ENCODE measurements around the gene ARMCX2. TPM values are rescaled to one million over a fixed set of nuclear protein-coding genes. Genes with fewer than 3 reads are reported as not detected.

ARMCX2 gene
- total and polyA plus RNA-seq, 2 of the 4 experiments (the other 2 are of a cell fraction), result 63.6 to 109 TPM

DNA sequence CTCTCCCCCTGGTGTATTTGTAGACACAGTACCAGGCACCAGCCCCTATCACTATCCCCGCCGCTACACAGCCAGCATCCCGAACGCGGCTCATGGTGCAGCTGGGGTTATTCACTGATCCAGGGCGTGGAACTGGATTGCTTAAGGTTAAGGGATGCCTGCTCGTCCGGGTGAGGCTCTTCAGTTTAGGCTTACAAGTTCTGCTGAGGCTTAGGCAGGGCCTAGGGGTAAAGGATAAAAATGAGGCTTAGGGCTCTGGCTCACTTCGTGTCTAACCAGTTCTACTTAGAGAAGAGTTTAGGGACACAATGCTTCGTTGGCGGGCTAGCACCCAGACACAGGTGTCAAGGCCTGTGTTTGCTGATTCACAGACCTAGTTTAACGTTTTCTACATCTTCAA, 2.2 kb downstream of the ARMCX2 start:
- peaks cover 1% of the 10 kb centered on the region for H3K4me1 ChIP-seq (ENCODE audit: control insufficient read depth, insufficient read depth, low read length)
- H3K9me3 ChIP-seq (ENCODE audit: control insufficient read depth, insufficient read depth, low read length), result no peaks in the 10 kb centered on the region
- H4K20me1 ChIP-seq (ENCODE audit: insufficient read depth, low read length), result no peaks in the 10 kb centered on the region; the same call in 1 of the 2 replicates
- POLR2A ChIA-PET (ENCODE audit: unreplicated experiment), result no interaction called here
- peaks cover 4% of the 10 kb centered on the region; the same call in 1 of the 2 replicates for H3K9me1 ChIP-seq (ENCODE audit: insufficient read depth, low read length)
- no peak overlapping the region for H3K18ac ChIP-seq (ENCODE audit: low read depth, low read length)
- no peak overlapping the region for H3K23ac ChIP-seq (ENCODE audit: low read depth, low read length)
- peaks cover 6% of the 10 kb centered on the region; the same call in 1 of the 2 replicates for H3K27me3 ChIP-seq (ENCODE audit: control insufficient read depth, insufficient read depth, low read length)
- in situ Hi-C loops (cut with MboI; ENCODE audit: low sequenced_read_pairs), result no loop called here
- no peak for DNase-seq
- H2BK5ac ChIP-seq (ENCODE audit: low read depth, low read length, poor library complexity, severe bottlenecking), result no peak overlapping the region
- no peak overlapping the region for H3K4me3 ChIP-seq (ENCODE audit: insufficient read depth, low read depth, low read length)
- TF ChIP-seq NFE2L2 (IDR thresholded peaks at IDR 0.05; ENCODE audit: low read depth, low read length), result no peak
- no peak for TF ChIP-seq FOS (IDR thresholded peaks at IDR 0.05; ENCODE audit: low read depth, low read length)
- no peak for TF ChIP-seq SMC3 (IDR thresholded peaks at IDR 0.05; ENCODE audit: low read depth, low read length)
- TF ChIP-seq RCOR1 (IDR thresholded peaks at IDR 0.05; ENCODE audit: insufficient replicate concordance, low read length), result no peak
- no peak for TF ChIP-seq BHLHE40 (IDR thresholded peaks at IDR 0.05; ENCODE audit: low read depth, low read length)
- no peak for TF ChIP-seq MXI1 (IDR thresholded peaks at IDR 0.05; ENCODE audit: borderline replicate concordance, low read depth, low read length)
- TF ChIP-seq ELK1 (IDR thresholded peaks at IDR 0.05; ENCODE audit: borderline replicate concordance, low read depth, low read length), result no peak
- TF ChIP-seq MAZ (IDR thresholded peaks at IDR 0.05; ENCODE audit: borderline replicate concordance, low read depth, low read length), result no peak
- no peak for TF ChIP-seq CEBPB (IDR thresholded peaks at IDR 0.05; ENCODE audit: low read depth, low read length)
- no peak overlapping the region for H2BK15ac ChIP-seq (ENCODE audit: low read depth, low read length)
- BruUV-seq (replicated peaks), result no TSS peak
- H2BK20ac ChIP-seq (ENCODE audit: low read depth, low read length), result no peak overlapping the region
- H3K79me1 ChIP-seq (ENCODE audit: low read depth in 1 of 2, low read length in 2 of 2), result peaks cover 0 to 3% of the 10 kb centered on the region in 2 experiments; a peak in 2 of 4 replicates
- CTCF ChIA-PET, result no interaction called here
- H3K4me2 ChIP-seq (ENCODE audit: low read depth, low read length), result no peak overlapping the region
- no peak for ATAC-seq (ENCODE audit: low read depth)
- no peak overlapping the region for H2BK120ac ChIP-seq (ENCODE audit: low read depth, low read length)
- dilution Hi-C loops (cut with HindIII; ENCODE audit: low sequenced_read_pairs, unreplicated experiment), result no loop called here
- no peak overlapping the region for H3K14ac ChIP-seq (replicated peaks; ENCODE audit: low read depth, low read length)
- no peak overlapping the region for H3K27ac ChIP-seq (ENCODE audit: insufficient read depth, low read length)
- H2AK5ac ChIP-seq (ENCODE audit: low read depth, low read length), result no peak overlapping the region
- peaks cover 15% of the 10 kb centered on the region; the same call in 1 of the 2 replicates for H3K36me3 ChIP-seq (ENCODE audit: control insufficient read depth, insufficient read depth, low read length)
- H3K9ac ChIP-seq (ENCODE audit: low read depth, low read length), result no peak overlapping the region
- no peak overlapping the region for H2AK9ac ChIP-seq (replicated peaks; ENCODE audit: low read depth, low read length, poor library complexity)
- no peak overlapping the region for H3K4ac ChIP-seq (ENCODE audit: low read depth, low read length)
- H3K56ac ChIP-seq (ENCODE audit: extremely low read depth, insufficient read depth, low read length), result no peak overlapping the region
- WGBS, 2 experiments (ENCODE audit: extremely low coverage in 2 of 2, insufficient read length in 1 of 2), result 50% methylated on average over 2 of the region's 12 CpGs; no CpG with 5 or more reads in 1 of the 2 experiments
- intact Hi-C loops (cut with micrococcal nuclease), result no loop called here
- no peak overlapping the region for H2AFZ ChIP-seq (replicated peaks; ENCODE audit: low read length, poor library complexity)
- no peak overlapping the region for H4K5ac ChIP-seq (ENCODE audit: low read depth, low read length)
- H4K8ac ChIP-seq (ENCODE audit: low read depth in 2 of 2, low read length in 2 of 2), result no peak overlapping the region
- no peak overlapping the region for H4K91ac ChIP-seq (ENCODE audit: insufficient read depth, low read depth, low read length)

Measured in IMR-90 (cell line).